Duodenal mucosa (tissue), 2 donors: ENCODE measurements around the gene C14orf93.
A peak's percentile ranks its signal among the peaks of the same experiment; 100 is the strongest.
"Not testable (repeated sequence)": the region's sequence is repeated elsewhere in the genome, so short reads cannot be mapped to it uniquely, and the experiment has no call there.

Experiments used
- H3K27ac ChIP-seq: one replicate; pipeline ENCODE4 v1.7.0; 2013; ENCODE audit warnings: low read depth, low read length
- H3K27me3 ChIP-seq, 2 donors: one replicate each; pipeline ENCODE4 v1.7.0; 2013; ENCODE audit warnings: low read length in 2 of 2, control low read depth in 1 of 2; ENCODE audit not compliant: insufficient read depth in 2 of 2, control insufficient read depth in 1 of 2
- H3K36me3 ChIP-seq, 2 donors: one replicate each; pipeline ENCODE4 v1.7.0; 2013; ENCODE audit warnings: low read length in 2 of 2, control low read depth in 1 of 2; ENCODE audit not compliant: insufficient read depth in 2 of 2, control insufficient read depth in 1 of 2
- H3K4me1 ChIP-seq, 2 donors: one replicate each; pipeline ENCODE4 v1.7.0; 2013; ENCODE audit warnings: low read length in 2 of 2, control low read depth in 1 of 2; ENCODE audit not compliant: insufficient read depth in 2 of 2, control insufficient read depth in 1 of 2
- H3K4me3 ChIP-seq, 2 donors: one replicate each; pipeline ENCODE4 v1.7.0; 2013; ENCODE audit warnings: low read length in 2 of 2, low read depth in 1 of 2
- H3K9ac ChIP-seq, 2 donors: one replicate each; pipeline ENCODE4 v1.7.0; 2013; ENCODE audit warnings: low read length in 2 of 2, low read depth in 1 of 2
- H3K9me3 ChIP-seq, 2 donors: one replicate each; pipeline ENCODE4 v1.7.0; 2013; ENCODE audit warnings: low read length in 2 of 2, control low read depth in 1 of 2; ENCODE audit not compliant: control insufficient read depth in 1 of 2

C14orf93 gene

DNA sequence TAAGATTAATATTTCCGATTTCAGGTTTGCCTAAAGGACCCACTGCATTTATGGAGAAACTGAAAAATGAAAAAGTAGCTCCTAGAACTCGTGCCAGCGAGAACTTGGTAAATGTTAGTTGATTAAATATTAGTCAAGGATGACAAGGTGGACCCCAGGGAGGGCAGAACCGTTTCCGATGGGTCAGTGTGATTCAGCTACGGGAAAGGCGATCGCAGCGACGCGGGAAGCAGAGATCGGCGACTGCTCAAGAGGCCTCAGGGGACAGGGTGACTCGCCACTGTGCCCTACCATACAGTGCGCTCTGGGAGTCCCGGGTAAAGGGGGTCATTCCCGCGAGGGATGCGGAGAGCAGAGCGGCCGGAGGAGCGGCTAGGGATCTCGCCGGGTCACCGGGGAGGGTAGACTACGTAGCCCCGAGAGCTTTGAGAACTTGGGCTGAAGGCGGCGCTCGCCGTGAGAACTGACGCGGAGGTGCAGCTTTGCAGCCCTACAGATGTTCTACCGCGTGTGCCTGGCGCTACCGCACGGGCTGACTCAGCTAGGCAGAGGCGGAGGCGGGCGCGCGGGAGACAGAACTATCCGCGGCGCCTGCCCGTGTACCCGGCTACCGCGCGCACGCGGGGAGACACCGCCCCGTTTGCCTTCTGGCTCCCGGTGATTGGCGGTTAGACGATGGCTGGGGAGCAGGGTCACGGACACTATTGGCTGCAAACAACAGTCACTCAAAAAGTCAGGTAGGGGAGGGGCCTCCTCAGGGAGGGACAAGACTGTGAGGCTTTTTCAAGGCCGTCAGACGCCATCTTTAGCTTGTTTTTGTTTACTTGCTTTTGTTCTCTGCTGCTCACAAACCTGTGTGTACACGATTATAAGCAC is 3.2 kb downstream of the C14orf93 start:
- peak overlapping the region; percentile 92 to 95 for H3K4me3 ChIP-seq
- H3K36me3 ChIP-seq, result no peaks in the 10 kb centered on the region
- peak overlapping the region; percentile 92 to 97 for H3K9ac ChIP-seq
- no peaks in the 10 kb centered on the region for H3K9me3 ChIP-seq
- H3K4me1 ChIP-seq, result peaks cover 14 to 30% of the 10 kb centered on the region in 2 donors
- H3K27me3 ChIP-seq, result no peaks in the 10 kb centered on the region
- H3K27ac ChIP-seq, result peak overlapping the region; percentile 83

GRCh38 chr14:23006188-23006534 is 3.8 kb downstream of the C14orf93 start:
- H3K27me3 ChIP-seq, result no peaks in the 10 kb centered on the region
- peaks cover 14 to 30% of the 10 kb centered on the region in 2 donors for H3K4me1 ChIP-seq
- no peaks in the 10 kb centered on the region for H3K9me3 ChIP-seq
- peak overlapping the region; percentile 92 to 95 for H3K4me3 ChIP-seq
- H3K36me3 ChIP-seq, result no peaks in the 10 kb centered on the region
- peak overlapping the region; percentile 92 to 97 for H3K9ac ChIP-seq
- peak overlapping the region; percentile 83 for H3K27ac ChIP-seq

DNA sequence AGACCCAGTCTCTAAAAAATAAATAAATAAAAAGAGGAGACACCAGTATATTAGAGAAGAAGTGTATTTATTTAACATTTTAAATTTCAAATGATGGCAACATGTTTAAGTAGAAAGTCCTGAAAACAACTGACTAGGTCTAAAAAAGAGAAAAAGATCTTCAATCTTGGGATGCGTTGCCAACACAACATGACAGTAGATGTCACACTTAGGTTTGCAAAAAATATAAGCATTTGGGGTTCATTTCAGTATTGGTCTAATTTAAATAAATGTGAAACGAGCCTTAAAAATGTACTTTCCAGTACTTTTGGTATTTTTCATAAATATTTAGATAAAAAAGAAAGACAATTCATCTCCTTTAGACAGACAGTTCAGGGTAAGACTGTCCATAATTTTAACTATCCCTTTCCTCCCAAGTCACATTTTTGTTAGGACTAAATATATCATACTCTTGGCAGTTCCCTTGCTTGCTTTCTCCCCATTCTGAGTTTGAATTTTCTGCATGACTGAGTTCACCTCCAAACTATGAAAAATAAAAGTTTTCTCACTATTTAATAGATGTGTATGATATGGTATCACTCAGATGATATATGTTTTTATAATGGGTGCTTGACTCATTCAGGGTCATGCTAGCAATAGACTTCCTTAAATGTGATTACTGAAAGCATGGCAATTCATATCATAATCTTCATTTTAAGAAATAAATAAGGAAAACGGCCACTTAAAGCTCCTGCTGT is 4.3 kb downstream of the C14orf93 start:
- Histone ChIP-seq H3K4me3 (peak overlapping the region; percentile 92 to 95), H3K9me3 (no peaks in the 10 kb centered on the region), H3K27ac (no peak overlapping the region), H3K27me3 (no peaks in the 10 kb centered on the region), H3K36me3 (no peaks in the 10 kb centered on the region), H3K9ac (peak overlapping the region in 1 of 2 donors; percentile 92), H3K4me1 (peaks cover 14 to 30% of the 10 kb centered on the region in 2 donors)

DNA sequence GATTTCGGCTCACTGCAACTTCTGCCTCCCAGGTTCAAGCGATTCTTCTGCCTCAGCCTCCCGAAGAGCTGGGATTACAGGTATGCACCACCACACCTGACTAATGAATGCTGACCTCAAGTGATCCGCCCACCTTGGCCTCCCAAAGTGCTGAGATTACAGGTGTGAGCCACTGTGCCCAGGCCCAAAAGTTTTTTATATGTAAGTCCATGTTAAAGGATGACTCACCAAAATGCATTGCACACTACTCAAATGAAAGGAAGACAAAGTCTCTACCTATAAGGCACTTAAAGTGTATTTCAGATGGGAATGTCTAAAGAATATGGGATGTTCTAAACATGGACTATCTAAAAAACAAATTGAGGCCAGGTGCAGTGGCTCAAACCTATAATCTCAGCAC is 5.7 kb downstream of the C14orf93 start:
- H3K9me3 ChIP-seq, H3K27me3 ChIP-seq, H3K27ac ChIP-seq, H3K9ac ChIP-seq, H3K4me3 ChIP-seq, H3K36me3 ChIP-seq: not testable (repeated sequence)
- H3K4me1 ChIP-seq, result peaks cover 14 to 26% of the 10 kb centered on the region in 2 donors

- Histone ChIP-seq H3K9ac (no peak overlapping the region), H3K27ac (no peak overlapping the region), H3K4me1 (peaks cover 8 to 12% of the 10 kb centered on the region in 2 donors), H3K9me3 (no peaks in the 10 kb centered on the region), H3K27me3 (no peaks in the 10 kb centered on the region), H3K36me3 (no peaks in the 10 kb centered on the region), H3K4me3 (no peak overlapping the region)
These were observed 7.4 kb downstream of the C14orf93 start for GRCh38 chr14:23002592-23002991.

GRCh38 chr14:23000860-23001259 is 9.1 kb downstream of the C14orf93 start:
- Histone ChIP-seq H3K27me3 (no peaks in the 10 kb centered on the region), H3K4me1 (peaks cover 0 to 2% of the 10 kb centered on the region in 2 donors), H3K9me3 (no peaks in the 10 kb centered on the region), H3K36me3 (no peaks in the 10 kb centered on the region), H3K9ac (no peak overlapping the region), H3K27ac (no peak overlapping the region), H3K4me3 (no peak overlapping the region)

GRCh38 chr14:22998329-22999012 is 11.5 kb downstream of the C14orf93 start:
- Histone ChIP-seq H3K4me1 (no peaks in the 10 kb centered on the region), H3K4me3 (no peak overlapping the region), H3K27ac (no peak overlapping the region)

GRCh38 chr14:22997676-22998323 is 12.1 kb downstream of the C14orf93 start:
- H3K4me3 ChIP-seq, result no peak overlapping the region
- H3K9ac ChIP-seq, result no peak overlapping the region

More at GRCh38 chr14:22998329-22999012, 11.5 kb downstream of the C14orf93 start:
- peaks cover 0 to 4% of the 10 kb centered on the region in 2 donors for H3K36me3 ChIP-seq
- no peaks in the 10 kb centered on the region for H3K27me3 ChIP-seq
- H3K9ac ChIP-seq, result no peak overlapping the region
- no peaks in the 10 kb centered on the region for H3K9me3 ChIP-seq

GRCh38 chr14:22996768-22997654 is 12.9 kb downstream of the C14orf93 start:
- Histone ChIP-seq H3K4me3 (no peak overlapping the region), H3K27me3 (no peaks in the 10 kb centered on the region), H3K9me3 (no peaks in the 10 kb centered on the region), H3K9ac (no peak overlapping the region), H3K4me1 (no peaks in the 10 kb centered on the region), H3K36me3 (peaks cover 0 to 4% of the 10 kb centered on the region in 2 donors), H3K27ac (no peak overlapping the region)

More at GRCh38 chr14:22997676-22998323, 12.1 kb downstream of the C14orf93 start:
- H3K36me3 ChIP-seq, result peaks cover 0 to 4% of the 10 kb centered on the region in 2 donors
- no peaks in the 10 kb centered on the region for H3K4me1 ChIP-seq
- no peaks in the 10 kb centered on the region for H3K27me3 ChIP-seq
- no peaks in the 10 kb centered on the region for H3K9me3 ChIP-seq
- H3K27ac ChIP-seq, result no peak overlapping the region
